Measurements from ENCODE around the gene NCOR1.

DNA sequence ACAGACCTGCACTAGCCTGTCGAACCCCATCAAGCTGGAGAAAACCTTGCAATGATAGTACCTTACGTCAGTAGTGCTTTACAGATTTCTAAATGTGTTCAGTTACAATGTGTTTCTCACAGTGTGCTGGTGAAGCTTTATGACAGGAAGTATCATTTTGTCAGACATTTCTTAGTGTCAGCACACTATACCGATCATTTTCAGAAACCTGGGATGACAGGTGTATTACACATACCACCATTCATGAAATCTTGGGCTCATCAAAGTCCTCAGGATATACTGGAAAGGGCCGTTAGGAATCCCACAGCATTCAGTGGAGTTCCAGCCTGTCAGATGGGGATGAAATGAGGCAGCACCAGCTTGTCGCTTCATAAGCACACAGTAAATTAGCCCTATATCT is 188.4 kb downstream of the NCOR1 start:
- no peak for TF ChIP-seq OSR1 (CRISPR knock-in tag; IDR thresholded peaks at IDR 0.05)
- TF ChIP-seq, protein P1, sequence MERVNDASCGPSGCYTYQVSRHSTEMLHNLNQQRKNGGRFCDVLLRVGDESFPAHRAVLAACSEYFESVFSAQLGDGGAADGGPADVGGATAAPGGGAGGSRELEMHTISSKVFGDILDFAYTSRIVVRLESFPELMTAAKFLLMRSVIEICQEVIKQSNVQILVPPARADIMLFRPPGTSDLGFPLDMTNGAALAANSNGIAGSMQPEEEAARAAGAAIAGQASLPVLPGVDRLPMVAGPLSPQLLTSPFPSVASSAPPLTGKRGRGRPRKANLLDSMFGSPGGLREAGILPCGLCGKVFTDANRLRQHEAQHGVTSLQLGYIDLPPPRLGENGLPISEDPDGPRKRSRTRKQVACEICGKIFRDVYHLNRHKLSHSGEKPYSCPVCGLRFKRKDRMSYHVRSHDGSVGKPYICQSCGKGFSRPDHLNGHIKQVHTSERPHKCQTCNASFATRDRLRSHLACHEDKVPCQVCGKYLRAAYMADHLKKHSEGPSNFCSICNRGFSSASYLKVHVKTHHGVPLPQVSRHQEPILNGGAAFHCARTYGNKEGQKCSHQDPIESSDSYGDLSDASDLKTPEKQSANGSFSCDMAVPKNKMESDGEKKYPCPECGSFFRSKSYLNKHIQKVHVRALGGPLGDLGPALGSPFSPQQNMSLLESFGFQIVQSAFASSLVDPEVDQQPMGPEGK (CRISPR knock-in tag; IDR thresholded peaks at IDR 0.05; ENCODE audit: borderline replicate concordance): no peak
- TF ChIP-seq SNAI2 (CRISPR knock-in tag; IDR thresholded peaks at IDR 0.05): no peak
- TF ChIP-seq ZNF70 (CRISPR knock-in tag; IDR thresholded peaks at IDR 0.05): no peak

All from SK-N-SH treated with all-trans-retinoic acid at 6 μM for 48 hours (cell line).